HT1080 (cell line): Measurements from ENCODE around the gene ZNF777. TPM values are rescaled to one million over a fixed set of nuclear protein-coding genes. Genes with fewer than 3 reads are reported as not detected.
A peak's percentile ranks its signal among the peaks of the same experiment; 100 is the strongest.

Source experiments
- DNase-seq: peaks from one replicate; pipeline ENCODE4 v3.0.0-alpha.2; 2015; ENCODE audit warnings: low read depth
- total RNA-seq: library from RNA; depleted of rRNA; stranded (reverse); fragments of >200 nt; shearing (Covaris generic); gene quantifications from 2 replicates; pipeline ENCODE4 v1.2.3, GENCODE V29; 2014

ZNF777 gene
- total RNA-seq, 1 experiment from 2014 or later: 13.7 TPM

DNA sequence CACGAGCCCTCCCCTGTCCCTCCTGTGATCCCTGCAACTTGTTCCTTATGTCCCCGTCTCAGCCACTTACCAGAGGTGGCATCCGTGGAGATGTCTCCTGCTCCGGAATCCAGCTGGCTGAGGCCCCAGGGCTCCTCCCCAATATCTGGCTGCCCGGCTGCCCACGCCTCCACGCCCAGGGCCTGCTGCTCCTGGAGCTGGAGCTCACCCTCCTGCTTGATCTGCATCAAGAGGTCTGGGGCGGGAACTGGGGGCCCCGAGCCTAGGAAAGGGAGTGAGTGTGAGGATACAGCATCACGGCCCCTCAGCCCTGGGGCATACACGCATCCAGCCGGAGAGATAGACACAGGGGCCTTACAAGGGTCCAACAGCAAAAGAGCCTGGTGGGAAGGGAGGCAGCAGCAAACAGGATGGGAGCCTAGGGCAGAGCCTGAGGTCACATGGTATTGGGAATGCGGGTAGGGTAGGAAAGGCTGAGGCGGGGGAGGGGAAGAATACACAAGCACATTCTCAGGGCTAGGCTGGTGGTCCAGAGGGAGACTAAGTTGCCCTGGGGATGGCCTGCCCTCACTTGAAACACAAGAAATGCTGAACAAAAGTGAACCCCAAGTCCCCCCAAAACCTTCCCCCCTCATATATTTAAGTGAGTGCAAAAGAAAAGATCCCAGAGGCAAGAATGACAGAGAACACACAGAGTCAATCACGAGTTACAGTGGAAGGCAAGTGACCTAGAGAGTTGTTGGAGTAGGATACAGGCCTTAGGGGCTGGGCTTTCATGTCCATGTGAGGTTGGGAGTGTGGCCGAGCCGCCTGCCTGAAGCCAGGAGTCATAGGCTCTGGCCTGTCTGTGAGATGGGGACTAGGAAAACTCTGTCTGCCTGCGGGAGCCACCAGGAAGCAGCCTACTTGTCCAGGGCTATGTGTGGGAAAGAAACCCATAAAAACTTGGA is 16.9 kb upstream of the ZNF777 start:
- no peak for DNase-seq

DNA sequence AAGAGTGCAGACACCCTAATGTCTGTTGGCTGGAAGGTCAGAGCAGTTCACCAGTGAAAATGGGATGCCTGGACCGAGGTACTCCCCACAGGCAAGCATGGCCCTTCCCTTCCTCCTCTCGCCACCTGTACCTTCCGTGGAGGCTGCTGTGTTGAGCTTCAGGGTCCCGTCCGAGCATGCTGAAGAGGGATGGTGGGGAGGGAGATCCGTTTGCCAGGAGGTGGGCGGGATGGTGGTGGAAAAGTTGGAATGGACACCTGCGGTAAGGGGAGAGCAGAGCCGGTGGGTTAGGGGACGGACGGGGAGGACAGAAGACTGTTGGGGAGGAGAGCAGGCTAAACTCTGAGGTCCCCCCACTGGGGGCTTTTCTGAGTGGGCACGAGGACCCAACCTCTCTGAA is 15.9 kb upstream of the ZNF777 start:
- no peak for DNase-seq

DNA sequence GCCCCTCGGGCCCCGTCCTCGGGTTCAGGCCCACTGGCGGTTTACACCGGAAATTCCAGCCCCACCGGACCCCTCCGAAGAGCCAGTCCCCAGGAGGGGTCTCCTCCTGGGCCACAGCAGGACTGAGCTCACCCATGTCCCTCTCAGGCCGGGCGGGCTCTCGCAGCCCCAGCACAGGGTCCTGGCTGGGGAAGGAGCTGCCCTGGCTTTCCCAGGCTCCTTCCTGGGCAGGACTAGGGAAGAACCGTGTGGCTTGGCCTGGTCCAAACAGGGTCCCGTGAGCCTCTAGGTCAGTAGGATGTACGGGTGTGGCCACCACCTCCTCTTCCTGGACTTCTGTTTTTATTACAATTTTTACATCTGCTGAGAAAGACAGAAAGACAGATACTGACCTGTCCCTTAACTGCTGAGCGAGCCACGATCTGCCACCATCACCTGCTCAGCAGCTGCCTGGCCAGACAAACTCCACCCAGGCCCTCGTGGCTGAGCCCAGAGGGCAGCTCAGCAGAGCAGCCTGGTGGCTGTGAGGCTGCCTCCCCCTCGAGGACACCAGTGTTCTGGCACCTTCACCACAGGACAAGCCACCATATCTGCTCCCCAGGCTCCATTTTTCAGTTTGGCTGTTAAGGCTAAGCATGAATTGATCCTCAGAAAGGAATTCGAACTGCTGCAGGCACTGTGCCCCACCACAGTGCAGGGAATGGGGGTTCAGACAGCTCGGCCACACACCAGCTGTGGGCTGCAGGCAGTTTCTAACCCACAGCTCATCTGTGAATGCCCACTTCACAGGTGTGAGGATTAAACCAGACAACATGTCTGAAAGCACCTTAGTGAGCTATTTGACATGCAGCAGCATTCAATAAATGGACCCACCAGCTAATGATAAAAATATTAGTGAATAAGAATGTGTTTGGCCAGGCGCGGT is 14.5 kb upstream of the ZNF777 start:
- DNase-seq: no peak

DNA sequence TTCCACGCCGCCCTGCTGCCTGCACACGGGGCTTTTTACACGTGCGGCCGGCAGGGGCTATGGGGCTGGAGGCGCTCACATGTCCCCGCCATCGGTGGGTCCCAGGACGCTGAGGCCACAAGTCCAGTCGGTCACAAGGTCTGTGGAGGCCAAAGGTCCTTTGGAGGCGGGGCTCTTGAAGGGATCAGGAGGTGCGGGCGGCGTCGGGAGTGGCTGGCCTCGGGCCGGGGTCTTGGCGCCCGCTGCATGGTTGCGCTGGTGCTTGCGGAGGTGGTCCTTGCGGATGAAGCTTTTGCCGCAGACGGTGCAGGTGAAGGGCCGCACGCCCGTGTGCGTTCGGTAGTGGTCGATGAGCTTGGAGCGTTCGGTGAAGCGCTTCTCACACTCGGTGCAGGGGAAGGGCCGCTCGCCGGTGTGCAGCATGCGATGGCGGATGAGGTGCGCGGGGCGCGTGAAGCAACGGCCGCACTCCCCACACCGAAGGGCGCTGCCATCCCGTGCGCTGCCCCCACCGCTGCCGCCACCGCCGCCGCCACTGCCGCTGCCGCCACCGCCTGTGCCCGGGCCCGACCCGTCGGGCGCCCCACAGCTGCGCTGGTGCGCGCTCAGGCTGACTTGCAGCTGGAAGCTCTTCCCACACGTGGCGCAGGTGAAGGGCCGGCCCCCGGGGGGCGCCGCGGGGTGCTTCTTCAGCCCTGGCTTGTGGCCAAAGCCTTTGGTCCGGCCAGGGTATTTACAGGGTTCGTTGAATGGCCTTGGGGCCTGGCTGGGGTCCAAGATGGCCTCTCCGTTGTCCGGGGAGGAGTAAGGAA is 13.7 kb upstream of the ZNF777 start:
- DNase-seq: no peak

DNA sequence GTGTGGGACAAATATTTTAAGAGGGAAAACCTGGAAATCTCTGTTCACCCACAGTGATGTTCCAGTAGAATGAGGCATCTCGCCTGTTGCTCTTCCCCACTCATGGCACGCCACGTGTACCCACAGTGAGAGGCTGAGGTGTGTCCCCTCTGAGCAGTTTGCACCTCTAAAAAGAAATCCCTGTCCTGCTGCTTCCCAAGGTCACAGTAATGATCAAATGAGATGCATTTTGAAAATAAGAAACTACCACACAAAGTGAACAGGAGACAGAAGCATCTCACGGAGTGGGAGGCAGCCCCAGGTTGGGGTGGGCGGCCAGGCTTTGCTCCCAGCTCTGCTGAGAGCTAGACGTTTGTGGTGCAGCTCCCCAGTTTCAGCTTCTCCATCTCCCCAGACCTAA is 12.4 kb upstream of the ZNF777 start:
- DNase-seq: no peak

DNA sequence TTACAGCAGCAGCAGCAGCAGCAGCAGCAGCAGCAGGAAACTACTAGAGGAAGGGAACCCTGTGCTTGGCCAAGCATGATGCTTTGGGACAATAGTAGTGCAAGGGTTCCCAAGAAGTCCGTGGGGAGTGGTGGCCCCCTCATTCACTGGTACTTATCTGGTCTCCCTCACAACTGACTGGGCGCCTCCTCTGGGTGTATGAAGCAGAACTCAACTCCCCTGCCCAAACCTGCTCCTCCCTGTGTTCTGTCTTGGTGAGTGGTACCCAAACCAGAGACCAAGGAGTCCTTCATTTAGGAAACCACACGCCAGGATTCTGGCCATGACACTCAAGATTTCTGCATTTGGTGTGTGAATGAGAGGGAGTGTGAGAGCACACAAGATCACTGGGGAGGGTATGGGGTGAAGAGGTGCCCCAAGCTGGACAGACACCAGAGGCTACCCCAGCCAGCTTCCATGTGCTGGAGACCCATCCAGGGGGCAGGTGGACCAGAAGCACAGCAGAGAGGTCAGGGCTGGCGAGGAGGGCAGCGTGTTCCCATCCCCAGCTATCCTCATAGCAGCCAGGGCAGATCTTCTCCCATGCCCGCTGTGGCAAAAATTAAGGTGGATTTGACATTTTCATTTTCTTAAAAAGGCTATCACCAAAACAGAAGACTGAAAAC is 10.6 kb upstream of the ZNF777 start:
- DNase-seq: no peak

DNA sequence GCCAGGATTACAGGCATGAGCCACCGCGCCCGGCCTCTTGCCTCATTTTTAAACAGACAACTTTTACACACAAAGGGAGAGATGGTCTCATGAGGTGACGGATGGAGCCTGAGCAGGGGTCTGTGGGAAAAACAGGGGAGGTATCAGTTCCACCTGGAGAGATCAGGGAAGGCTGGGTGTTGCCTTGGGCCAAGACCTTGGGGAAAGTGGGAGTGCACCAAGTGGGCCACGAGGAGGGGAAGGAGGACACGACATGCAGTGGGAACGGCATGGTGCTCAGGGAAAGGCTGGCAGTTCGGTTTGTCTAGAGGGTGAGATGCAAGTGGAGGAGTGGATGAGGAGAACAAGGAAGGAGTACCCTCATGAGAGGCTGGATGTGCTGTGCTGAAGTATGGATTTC is 8.9 kb upstream of the ZNF777 start:
- DNase-seq: no peak

DNA sequence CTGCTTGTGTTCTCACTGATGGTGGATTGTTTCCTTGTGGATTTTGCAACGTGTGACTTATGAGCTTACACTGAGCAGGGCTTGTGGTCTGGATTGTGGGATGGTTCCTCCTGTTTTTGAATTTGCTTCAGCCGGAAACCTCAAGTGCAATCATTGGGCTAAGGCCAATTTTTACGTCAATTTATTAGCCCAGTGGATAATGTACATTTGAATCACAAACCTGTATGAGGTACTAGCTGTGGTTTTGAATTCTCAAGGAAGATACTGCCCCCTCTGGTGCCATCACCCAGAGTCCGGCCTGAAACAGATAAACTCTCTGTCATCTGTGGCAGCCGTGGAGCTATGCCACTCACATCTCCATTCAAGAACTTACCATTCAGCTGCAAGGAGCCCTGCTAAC is 7.3 kb upstream of the ZNF777 start:
- DNase-seq: peak; percentile 76

DNA sequence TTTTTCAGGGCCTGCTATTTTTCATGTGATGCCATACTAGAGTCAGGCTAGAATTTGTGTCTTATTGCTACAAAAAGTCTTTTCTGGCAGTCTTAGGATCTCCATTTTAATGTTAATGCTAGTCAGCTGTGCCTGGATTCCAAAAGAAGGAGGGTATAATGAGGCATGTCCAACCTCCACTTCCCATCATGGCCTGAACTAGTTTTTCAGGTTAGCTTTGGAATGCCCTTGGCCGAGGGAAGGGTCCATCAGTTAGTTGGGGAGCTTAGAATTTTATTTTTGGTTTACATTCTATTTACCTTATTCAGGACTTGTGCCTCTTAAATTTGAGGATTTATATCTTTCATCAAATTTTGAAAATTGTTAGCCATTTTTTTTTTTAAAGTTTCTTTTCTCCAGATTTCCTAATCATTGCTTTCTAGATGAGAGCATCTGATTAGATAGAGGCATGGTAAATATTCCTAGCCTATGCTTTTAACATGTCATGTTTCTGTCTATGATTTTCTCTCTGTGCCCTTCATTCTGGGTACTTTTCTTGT is 6.5 kb upstream of the ZNF777 start:
- no peak for DNase-seq

DNA sequence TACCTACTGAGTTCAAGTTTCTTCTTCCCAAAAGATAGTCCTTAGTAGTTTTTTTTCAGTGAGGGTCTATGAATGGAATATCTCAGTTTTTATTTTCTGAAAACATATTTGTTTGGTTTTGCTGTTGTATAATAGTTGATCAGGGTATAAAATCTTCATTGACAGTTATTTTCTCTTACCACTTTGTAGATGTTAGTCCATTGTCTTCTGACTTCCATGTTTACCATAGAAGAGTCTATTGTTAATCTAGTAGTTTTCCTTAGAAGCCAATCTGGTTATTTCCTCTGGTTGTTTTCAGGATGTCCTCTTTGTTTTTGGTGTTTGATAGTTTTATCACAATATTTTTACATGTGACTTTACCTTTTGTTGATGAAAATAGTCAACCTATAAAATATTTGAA is 5.5 kb upstream of the ZNF777 start:
- DNase-seq: no peak

DNA sequence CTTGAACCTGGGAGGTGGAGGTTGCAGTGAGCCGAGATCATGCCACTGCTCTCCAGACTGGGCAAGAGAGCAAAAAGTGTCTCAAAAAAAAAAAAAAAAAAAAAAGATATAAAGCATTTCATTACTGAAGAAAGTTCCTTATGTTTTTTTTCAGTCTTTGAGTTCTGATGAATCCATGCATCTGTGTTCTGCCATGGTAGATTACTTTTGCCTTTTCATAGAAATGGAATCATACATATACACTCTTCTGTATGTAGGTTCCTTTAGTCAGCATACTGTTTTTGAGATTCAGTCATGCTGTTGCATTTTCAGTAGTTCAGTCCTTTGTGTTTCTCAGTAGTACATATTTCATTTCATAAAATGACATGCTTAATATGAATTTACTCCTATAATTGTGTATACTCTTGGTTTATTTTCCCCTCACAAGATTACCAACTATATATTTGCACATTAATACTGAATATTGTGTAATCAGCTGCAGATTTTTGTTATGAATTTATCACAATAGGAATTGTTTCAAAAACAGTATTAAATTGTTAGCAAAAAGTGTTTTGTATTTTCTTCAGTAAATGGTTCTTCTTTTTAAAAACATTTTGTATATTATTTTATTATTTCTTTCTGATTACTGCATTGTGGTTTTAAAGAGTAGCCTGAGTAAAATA is 2.8 kb upstream of the ZNF777 start:
- no peak for DNase-seq

DNA sequence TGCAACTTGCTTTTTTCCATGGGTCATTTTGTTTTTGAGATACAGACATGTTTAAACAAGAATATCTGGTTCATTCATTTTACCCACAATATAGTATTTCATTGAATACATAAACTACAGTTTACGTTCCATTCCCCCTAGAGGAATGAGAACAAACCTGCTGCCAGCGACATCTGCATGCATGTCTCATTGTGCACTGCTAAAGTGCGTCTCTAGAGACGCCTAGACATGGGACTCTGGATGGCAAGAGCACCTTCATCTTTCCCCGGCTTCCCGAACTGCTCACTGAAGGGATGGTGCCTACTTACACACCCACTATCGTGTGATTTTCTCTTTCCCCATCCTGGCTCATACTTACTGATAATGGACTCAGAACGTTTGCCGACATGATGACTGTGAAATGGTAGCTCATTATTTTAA is 1.2 kb upstream of the ZNF777 start:
- no peak for DNase-seq

DNA sequence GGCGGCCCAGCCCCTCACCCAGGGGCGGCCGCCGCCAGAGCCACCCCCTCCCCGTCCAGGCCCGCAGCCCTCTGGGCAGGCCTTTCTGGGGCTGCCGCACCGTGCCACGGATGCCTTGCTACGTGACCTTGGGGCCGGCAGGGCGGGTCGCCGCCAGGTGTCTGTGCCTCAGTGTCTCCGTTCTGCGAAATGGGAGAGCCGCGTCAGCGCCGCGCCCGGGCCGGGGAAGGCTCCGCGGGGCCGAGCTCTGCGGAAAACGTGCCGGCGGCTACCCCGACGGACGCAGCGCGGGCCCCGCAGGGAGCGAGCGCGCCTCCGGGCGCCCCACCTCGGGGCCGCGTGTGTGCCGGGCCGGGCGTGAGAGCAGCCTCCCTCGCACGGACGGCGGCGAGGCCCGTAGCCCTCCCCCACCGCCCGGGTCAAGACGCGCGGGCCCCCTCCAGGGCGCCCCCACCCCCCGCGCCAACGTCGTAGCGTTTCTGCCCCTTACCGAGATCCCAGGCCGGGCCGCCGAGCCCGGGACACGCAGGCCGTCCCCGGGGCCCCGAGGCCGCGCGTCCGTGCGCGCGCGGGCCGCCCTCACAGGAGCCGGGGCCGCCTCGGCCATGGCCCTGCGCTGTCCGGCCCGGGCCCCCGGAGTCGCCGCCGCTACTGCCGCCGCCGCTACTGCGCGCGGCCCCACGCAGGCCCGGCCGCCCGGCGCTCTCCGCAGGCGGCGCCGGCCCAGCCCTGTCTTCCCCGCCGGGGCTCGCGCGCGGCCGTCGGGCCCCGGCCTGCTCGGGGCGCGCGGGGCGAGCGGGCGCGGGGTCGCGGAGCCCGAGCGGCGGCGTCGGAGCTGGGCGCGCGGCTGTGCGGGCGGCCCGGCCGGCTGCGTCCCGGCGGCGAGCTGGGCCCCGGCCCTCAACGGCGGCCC is 1.1 kb downstream of the ZNF777 start:
- DNase-seq: no peak

DNA sequence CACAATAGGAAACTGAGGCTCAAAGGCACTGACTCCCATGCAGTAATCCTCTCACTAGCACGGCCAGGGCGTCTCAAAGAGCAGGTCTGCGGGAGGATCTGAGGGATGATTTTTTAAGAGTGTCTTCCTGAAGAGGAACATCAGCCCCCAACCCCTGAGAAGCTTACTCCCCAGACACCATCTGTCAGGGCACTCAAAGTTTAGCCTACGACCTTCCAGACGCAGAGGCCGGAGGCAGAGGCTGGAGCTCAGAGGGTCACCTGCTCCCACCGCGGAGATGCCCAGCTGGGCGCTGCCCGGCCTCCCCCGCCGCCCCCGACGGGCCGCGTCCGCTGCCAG is 1.7 kb downstream of the ZNF777 start:
- no peak for DNase-seq

DNA sequence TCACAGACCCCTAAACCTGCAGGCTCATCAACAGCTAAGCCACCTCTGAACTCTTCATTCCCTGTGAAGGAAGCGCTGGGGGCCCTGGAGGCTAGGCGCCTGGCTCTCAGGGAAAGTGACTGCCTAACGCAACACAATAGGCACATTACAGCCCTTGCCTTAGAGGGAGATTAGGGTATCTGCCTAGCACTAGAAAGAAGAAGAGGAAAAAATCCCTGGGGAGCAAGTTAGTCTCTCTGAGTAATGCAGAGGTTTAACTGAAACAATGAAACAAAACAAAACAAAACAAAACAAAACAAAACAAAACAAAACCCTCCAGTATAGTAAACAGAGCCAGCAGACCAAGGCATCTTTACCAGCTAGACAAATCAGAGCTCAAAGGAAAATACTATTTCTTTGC is 2.6 kb downstream of the ZNF777 start:
- no peak for DNase-seq

DNA sequence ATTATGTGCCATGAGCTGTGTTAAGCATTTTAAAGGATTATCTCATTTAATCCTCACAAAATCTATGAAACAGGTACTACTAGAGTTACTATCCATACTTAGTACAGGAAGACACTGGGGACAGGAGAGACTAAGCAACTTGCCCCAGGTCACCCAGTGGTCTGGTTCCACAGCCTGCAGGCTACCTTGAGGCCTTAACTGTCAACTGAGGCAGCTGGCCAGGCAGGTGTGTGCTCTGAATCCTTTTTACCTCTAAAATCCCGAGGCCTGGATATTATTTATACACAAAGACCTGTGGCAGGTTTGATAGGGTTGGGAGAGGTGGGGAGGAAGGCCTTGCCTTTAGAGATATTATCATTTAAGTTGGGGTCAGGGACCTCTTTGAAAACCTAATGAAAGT is 3.1 kb downstream of the ZNF777 start:
- DNase-seq: no peak

DNA sequence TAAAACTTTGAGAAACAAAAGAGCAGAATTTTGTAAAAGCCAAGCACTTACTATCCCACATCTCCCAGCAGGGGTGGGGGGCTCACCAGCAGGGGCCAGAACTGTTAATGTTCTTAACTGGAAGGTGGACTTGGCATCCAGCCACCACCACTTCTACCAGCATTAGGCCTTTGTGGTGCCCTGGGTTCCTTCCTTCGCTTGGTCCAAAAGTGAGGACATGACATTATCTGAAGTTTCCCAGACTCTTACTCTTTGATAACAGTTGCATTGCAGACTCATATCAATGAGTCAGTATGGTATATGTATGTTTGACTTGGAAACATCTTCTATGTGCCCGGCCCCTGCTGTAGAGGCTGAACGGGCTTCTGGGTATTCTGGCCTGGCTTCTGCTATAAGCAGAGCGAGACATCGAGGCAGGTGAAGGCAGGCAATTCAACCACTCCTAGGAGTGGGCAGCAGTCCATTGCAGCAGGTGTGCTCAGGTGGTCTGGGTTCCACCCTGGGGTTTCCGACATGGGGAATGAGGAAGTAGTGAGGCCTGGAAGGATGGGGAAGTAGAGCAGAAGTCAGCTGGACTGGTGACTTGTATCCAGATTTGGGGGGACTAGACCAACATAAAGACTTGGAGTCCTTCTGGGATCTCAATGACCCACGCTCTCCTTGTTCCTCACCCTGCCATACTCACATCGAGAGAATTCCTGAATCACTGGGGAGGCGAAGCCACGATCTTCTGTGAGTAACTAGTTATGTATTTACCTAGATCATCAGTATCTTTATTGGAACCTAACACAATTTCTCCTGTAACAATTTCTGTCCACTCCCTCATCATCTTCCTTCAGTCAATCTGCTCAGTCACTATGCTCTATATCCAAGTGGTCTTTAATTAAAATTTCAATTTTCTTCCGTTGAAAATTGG is 4.1 kb downstream of the ZNF777 start:
- DNase-seq: peak; percentile 18
